HG03095 (cell line): ENCODE results near the gene CDC42BPG.
A peak's percentile ranks its signal among the peaks of the same experiment; 100 is the strongest.

Experiments
- ATAC-seq: cut with Tn5 transposase; IDR thresholded peaks from one replicate; pipeline ENCODE4 v1.9.1; 2021; ENCODE audit warnings: moderate library complexity; ENCODE audit not compliant: unreplicated experiment

Gene CDC42BPG

DNA sequence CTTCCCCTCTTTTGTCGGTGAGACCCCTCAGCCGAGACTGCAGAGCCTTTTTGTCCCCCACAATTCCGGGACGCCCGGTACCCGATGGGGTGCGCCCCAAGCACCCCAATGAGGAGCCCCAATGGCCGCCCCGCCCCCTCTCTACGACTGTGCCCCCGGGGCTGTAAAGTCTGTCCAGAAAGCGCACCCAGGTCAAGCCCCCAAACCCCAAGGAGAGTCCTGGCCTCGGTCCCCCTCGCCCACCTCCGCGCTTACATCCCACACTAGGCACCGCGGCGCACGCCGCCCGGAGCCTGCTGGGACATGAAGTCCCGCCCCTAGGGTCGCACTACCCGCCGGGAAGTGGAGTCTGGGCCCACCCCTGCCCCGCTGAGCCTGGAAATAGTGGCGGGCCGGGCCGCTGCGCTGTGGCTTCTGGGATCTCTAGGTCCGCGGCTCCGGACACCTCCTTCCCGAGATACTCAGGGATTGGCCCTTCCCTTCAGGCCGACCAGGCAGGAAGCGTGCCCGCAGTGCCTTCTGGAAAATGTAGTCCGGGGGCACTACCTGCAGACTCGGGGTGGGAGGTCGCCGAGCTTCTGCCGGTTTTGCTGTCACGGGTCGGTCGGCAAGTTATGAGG lies 34.1 kb downstream of the CDC42BPG start, which contains the start of gene MEN1:
Gene MEN1 (minus strand): TSS at position 281 of the 620 bp plus-strand sequence. CDS start 442 bp downstream, outside the sequence.
- ATAC-seq = peak; percentile 50

DNA sequence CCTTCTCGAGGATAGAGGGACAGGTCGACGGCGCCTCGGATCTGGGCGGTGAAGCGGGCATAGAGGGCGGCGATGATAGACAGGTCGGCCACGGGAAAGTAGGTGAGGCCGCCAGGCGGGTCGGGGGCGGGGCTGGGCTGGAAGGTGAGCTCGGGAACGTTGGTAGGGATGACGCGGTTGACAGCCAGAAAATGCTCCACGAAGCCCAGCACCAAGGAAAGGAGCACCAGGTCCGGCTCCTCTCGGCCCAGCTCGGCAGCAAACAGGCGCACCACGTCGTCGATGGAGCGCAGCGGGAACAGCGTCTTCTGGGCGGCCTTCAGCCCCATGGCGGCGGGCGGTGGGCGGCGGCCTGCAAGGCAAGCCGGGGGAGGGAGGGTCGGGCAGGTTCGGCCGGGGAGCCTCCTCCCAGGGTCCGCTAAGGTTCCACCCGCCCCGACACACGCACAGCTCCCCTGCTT lies 34.6 kb downstream of the CDC42BPG start:
- ATAC-seq = no peak

DNA sequence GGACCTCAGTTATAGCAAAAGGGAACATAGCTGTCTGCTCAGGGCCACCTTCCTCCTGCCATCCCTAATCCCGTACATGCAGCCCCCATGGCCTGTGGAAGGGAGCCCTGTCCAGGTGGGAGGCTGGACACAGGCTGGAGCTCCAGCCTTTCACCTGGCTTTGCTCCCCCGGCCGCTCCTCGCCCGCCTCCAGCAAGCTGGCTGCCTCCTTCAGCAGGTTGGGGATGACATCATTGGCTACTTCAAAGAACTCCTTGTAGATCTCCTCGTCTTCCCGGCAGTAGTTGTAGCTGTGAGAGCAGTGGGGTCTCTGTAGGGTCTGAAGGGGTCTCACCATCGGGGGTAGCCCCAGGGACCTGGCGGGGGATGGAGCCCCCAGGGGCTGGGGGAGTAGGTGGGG lies 39.0 kb downstream of the CDC42BPG start:
- no peak for ATAC-seq

- no peak for ATAC-seq
Observed at GRCh38 chr11:64804346-64805210, 39.9 kb downstream of the CDC42BPG start.

- no peak for ATAC-seq
Observed at GRCh38 chr11:64803846-64804345, 40.6 kb downstream of the CDC42BPG start.

- ATAC-seq = peak; percentile 50
Observed at GRCh38 chr11:64803158-64803845, 41.2 kb downstream of the CDC42BPG start, which contains the start of gene MAP4K2. Gene MAP4K2, minus strand, starts transcription at chr11:64803214. Its CDS starts 65 bp downstream, at chr11:64803149.

GRCh38 chr11:64802370-64803157 lies 41.9 kb downstream of the CDC42BPG start:
- no peak for ATAC-seq

DNA sequence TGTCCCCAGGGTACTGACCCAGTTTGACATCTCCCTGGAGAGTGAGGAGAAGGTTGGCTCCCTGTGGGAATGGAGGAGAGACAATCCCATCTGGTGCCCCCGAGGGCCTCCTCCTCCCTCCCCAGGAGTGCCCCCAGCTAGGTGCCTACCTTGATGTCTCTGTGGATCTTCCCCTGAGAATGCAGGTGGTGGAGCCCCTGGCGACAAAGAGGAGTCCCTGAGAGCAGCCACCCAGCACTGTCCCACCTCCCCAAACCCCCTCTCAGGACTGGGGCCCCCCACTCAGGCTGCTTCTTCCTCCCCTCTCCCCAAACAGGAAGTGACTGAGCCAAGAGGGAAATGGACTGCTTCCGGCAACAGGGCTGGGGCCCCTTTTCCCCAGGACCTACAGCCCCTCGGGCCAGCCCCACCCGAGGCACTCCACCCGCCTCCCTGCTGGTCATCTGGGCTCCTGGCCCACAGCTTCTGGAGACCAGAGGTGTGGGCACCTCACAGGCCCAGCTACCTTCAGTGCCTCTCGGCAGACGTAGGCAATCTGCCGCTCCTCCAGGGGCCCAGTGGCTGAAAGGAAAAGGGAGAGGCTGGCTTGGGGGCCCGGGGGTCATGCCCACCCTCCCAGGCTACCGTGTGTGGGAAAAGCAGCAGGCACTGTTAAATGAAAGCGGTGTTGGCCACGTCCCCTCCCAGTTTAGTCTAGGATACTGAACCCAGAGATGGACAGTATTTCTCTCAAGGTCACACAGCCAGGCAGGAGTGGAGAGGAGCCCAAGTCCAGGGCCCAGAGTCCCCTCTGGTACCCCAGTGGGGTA lies 42.7 kb downstream of the CDC42BPG start:
- no peak for ATAC-seq

DNA sequence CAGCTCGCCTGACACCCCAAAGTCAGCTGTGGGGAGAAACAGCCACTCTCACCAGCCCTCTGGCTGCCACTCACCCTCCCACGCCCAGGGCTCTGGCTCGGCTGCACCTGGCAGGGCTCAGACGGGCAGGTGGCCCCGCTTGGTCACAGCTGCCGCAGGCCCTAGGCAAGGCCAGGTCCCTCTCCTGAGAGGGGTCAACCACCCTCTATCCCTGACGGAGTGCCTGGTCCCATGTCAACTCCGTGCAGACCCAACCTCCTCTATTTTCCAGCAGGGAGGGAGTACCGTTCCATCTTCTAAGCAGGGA lies 43.3 kb downstream of the CDC42BPG start:
- no peak for ATAC-seq

DNA sequence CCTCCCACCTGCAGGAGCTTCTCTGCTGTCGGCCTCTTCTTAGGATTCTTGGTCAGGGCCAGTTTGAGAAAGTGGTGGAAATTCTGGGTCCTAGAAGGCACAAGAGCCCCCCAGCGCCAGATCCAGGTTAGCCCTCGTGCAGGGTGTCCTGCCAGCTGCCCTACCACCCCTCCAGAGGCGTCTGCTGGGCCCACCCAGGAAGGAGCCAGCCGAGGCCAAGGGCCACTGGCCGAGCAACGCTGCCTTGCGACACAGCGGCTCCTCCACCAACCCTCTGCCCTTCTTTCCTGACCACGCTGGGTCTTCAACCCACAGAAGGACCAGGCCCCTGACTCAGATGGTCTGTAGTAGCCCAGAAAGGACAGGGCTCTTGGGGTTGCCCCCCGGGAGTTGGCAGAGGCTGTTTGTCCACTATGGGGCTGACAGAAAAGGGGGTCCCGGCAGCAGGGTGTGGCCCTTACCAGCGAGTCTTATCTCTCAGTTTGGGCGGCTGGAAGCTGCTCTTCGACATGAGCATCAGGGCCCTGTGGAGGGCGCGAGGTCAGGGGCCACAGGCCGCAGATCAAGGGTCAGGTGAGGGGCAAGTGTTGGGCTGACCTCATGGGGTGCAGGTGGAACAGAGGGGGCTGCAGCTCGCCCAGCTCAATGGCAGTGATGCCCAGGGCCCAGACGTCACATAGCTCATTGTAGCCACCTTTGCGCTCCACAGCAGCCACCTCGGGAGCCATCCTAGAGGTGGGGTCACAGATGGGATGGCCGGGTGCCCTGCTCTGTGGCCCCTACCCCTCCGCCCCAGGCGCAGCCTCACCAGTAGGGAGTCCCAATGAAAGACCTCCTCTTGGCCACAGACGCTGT lies 43.9 kb downstream of the CDC42BPG start:
- ATAC-seq = no peak

DNA sequence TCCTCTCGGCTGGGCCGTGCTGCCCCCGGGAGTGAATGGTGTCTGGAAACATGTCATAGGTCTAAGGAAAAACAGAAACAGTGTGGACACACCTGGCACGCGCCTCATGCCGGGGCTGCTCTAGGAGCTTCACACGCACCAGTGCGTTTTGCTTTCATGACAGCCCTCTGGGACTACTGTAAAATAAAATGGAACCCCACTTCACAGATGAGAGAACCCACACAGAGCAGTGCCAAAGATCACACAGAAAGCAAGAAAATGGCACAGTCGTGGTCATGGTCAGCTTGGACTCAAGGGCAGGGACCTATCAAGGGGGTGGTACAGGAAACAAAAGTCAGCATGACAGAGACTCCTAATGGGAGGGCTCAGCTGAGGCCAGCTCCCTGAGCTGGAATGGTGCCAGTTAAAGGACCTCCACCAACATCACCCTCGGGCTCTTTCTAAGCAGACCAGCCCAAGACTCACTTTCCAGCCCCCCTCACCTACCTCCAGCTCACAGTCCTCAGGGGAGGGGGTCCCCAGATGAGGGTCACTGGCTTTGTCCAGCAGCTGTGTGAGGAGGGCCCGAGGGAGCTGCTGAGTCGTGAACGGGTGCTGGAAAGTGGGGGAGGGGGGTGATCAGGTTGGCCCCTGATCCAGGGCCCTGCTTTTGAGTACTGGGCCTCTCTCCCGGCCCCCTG lies 44.7 kb downstream of the CDC42BPG start:
- ATAC-seq = no peak

DNA sequence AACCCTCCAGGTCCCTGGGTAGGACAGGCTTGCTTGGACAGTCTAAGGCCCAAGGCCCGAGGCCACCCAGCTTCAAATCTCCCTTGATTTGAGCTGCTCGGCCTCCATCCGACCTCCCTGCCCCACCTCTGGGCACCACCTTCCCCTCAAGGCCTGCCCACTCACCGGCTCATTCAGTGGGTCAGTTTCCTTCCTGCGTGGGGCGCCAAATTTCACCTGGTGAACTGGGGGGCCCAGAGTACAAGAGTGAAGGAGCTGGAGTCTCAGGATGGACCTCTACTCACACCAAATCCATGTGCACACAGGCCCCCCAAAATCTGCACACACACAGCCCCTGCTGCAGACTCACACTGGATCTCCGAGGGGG lies 45.2 kb downstream of the CDC42BPG start:
- no peak for ATAC-seq

- ATAC-seq = no peak
Observed at GRCh38 chr11:64796757-64797541, 47.5 kb downstream of the CDC42BPG start.

DNA sequence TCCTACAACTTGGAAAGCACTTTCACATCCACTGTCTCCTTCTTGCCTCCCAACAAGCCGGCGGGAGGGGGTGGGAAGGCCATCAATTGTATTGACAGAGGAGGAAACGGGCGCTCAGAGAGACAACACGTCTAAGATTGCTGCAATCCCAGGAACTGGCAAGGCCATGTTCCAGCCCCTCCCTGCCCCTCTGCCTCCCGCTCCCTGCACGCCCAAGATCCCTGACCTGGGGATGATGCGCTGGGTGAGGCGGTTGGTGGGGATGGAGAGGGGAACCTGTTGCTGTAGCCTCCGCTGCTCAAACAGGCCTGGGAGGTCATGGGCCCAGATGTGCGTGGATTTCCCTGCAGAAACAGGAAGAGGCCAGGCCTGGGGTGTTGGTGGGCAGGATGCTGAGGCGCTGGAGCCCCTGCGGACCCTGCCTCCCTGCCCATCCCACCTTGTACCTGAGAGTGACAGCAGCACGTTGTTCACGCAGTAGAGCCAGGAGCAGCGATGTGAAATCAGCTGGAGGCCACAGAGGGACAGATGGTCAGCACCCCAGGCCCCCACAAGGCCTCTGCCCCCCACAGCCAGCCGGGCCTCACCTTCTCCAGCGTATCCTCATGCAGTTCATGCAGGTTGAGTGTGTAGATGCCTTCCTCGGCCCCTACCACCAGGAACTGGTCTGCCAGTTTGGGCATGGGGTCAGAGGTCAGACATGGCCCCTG lies 48.3 kb downstream of the CDC42BPG start:
- ATAC-seq = no peak

GRCh38 chr11:64794526-64794925 lies 49.9 kb downstream of the CDC42BPG start:
- no peak for ATAC-seq

- no peak for ATAC-seq
Observed at GRCh38 chr11:64793271-64794160, 50.9 kb downstream of the CDC42BPG start.
